NB4 (cell line): ENCODE results near the gene RBMS3.
"Not testable (repeated sequence)": the region's sequence is repeated elsewhere in the genome, so short reads cannot be mapped to it uniquely, and the experiment has no call there.

ENCODE experiments used
- DNase-seq: peaks from one replicate; pipeline ENCODE4 v3.0.0; 2010; ENCODE audit warnings: low read depth
- H3K4me3 ChIP-seq: one replicate; pipeline ENCODE4 v1.5.1; 2011; ENCODE audit warnings: mild to moderate bottlenecking, low read depth, low read length, moderate library complexity
- MYC ChIP-seq: IDR thresholded peaks from 2 replicates; pipeline ENCODE4 v1.6.1; 2011; ENCODE audit warnings: low read depth, low read length
- POLR2A ChIP-seq: IDR thresholded peaks from 2 replicates; pipeline ENCODE4 v1.6.1; 2011; ENCODE audit warnings: mild to moderate bottlenecking; ENCODE audit not compliant: insufficient read length; ENCODE audit errors: extremely low read depth
- TF ChIP-seq, protein P1 (sequence below): IDR thresholded peaks from 2 replicates; pipeline ENCODE4 v1.6.1; 2011; ENCODE audit warnings: low read depth, low read length
- TF ChIP-seq, protein P2 (sequence below): IDR thresholded peaks from one replicate; pipeline ENCODE4 v1.5.1; 2012; ENCODE audit warnings: low read depth, low read length

Gene RBMS3

DNA sequence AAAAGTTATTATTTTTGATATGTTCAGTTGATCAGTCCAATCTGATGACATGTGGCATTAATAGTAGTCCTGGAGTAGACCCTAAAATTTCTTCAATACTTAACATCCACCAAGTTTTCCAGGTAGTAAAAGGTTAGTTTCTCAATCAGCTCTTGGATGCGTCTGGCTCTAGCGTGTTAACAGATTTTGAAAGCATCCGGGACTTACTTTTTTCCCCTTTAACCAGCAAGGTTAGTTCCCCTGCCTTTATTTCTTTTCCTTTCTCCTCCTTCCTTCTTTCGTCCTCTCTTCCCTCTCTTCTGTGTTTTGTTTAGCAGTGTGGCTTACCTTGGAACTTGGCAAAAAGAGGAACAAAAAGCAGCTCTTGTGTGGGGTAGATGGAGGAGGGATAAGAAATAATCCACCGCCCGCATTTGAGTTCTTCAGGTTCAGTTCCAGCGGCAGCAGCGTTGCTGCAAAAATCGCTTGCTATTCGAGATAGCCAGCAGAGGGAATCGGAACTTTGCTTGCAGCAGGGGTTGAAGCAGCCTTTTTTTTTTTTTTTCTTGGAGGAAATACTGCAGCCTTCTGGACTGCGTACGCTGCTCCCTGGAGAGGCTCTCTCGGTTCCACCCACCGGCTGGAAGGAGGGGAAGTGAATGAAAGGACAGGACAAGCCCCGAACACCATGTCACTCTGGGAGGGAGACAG, at the start of gene RBMS3:
RBMS3 (plus strand) TSS at position 668 of the 690 bp plus-strand sequence.
- no peak within 1 kb of the TSS for H3K4me3 ChIP-seq
- peak; percentile 65 for DNase-seq
- TF ChIP-seq, protein P1, sequence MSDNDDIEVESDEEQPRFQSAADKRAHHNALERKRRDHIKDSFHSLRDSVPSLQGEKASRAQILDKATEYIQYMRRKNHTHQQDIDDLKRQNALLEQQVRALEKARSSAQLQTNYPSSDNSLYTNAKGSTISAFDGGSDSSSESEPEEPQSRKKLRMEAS: no peak
- TF ChIP-seq MYC: no peak
- TF ChIP-seq, protein P2, sequence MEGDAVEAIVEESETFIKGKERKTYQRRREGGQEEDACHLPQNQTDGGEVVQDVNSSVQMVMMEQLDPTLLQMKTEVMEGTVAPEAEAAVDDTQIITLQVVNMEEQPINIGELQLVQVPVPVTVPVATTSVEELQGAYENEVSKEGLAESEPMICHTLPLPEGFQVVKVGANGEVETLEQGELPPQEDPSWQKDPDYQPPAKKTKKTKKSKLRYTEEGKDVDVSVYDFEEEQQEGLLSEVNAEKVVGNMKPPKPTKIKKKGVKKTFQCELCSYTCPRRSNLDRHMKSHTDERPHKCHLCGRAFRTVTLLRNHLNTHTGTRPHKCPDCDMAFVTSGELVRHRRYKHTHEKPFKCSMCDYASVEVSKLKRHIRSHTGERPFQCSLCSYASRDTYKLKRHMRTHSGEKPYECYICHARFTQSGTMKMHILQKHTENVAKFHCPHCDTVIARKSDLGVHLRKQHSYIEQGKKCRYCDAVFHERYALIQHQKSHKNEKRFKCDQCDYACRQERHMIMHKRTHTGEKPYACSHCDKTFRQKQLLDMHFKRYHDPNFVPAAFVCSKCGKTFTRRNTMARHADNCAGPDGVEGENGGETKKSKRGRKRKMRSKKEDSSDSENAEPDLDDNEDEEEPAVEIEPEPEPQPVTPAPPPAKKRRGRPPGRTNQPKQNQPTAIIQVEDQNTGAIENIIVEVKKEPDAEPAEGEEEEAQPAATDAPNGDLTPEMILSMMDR: no peak
- no peak for TF ChIP-seq POLR2A

DNA sequence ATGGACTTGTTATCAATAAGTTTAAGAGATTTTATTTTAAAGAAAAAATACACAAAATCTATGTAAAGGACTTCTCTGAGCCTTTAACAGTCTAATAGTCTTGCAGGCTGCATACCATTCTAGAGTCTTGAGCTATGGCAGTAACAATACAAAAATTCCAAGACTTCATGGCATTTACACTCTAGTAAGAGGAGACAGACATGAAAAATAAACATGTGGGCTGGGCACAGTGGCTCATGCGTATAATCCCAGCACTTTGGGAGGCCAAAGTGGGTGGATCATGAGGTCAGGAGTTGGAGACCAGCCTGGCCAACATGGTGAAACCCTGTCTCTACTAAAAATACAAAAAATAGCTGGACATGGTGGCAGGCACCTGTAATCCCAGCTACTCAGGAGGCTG, 47.7 kb upstream of the RBMS3 start:
- H3K4me3 ChIP-seq, DNase-seq: not testable (repeated sequence)

DNA sequence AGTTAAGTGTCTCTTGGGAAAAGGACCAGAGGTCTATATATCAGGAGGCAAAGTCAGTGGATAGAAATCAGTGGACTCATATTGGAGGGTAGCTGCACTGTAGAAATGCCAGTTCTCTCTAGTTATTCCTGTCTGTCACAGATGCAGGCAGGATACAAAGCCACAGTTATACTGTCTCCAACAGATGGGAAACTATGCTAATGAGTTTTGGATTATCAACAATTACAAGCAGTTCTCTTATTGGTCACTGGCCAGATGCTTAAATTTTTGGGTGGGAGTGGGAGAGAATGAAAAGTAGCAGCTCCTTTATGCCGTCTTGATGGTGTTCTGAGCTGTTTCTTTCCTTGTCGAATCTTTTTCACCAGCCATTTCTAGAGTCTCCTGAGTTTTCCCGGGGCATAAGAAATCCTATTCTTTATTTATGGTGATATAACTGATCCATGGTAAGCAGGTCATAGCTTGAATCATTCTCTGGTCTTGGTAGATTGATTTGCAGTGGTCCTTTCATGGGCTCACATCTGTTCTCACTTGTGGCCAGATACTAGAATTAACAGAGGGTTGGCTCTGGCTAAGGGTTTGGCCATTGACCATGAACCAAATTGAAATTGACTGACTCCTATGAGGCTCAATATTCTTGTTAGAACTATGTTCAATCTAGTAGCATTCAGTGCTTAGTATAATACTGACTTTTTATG, 44.6 kb upstream of the RBMS3 start:
- TF ChIP-seq MYC (no peak), POLR2A (no peak)
- TF ChIP-seq, protein P2: no peak
- TF ChIP-seq, protein P1: no peak
- no peak overlapping the region for H3K4me3 ChIP-seq
- no peak for DNase-seq

DNA sequence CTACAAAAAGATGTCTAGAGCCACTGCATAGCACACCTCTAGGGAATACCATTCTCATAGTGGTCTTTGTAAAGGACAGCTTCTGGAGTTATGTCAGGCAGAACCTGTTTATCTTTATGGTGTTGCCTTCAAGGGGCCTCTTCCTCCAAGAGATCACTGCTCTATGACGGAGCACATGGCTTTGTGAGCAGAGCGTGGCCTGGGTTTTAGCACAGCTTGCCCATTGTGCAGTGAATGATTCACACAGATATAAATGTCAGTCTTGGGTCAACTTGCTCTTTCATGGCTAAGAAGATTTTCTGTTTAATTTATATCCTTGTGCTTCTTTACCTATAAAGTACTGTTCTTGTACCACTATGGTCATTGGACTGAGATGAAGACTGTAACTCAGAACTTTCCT, 41.5 kb upstream of the RBMS3 start:
- no peak for DNase-seq
- H3K4me3 ChIP-seq: no peak overlapping the region
- TF ChIP-seq, protein P2: no peak
- TF ChIP-seq, protein P1: no peak
- TF ChIP-seq POLR2A (no peak), MYC (no peak)

DNA sequence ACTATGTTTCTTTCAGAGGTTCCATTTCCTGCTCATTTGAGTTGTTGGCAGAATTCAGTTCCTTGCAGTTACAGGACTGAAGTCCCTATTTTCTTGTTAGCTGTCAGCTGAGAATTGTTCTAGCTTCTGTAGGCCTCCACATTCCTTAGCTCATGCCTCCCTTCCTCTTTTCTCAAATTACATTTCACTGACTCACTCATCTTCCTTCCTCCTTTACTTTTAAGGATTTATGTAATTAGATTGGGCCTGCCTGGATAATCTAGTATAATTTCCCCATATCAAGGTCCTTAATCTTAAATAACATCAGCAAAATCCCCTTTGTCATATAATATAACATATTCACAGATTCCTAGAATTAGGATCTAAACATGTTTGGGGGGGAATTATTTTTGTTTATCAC, 40.6 kb upstream of the RBMS3 start:
- peak; percentile 3 for DNase-seq
- TF ChIP-seq POLR2A: no peak
- TF ChIP-seq, protein P1: no peak
- TF ChIP-seq, protein P2: no peak
- H3K4me3 ChIP-seq: no peak overlapping the region

DNA sequence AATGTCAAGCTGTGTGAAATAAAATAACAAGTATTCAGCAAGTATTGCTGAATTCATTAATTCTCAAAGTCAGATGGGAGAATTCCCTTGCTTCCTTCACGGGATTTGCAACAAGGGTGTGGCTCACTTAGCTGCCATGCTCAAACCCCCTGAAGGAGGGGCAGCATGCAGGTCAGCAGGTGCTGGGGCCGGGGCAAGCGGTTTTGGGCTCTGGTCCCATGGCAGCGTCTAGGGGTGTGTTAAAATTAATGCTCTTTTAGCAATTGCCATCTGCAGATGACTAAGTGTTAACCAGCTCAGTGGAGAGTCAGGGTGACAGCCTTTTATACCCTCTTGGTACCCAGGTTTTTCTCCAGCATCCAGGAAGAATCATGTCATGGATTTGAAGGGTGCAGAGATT, 40.0 kb upstream of the RBMS3 start:
- H3K4me3 ChIP-seq: no peak overlapping the region
- no peak for DNase-seq
- TF ChIP-seq POLR2A (no peak), MYC (no peak)
- TF ChIP-seq, protein P2: no peak
- TF ChIP-seq, protein P1: no peak
